Liver (tissue), 3 donors: Measurements from ENCODE around the gene PXMP4.

Experiments used
- GABPA ChIP-seq, 2 donors: IDR thresholded peaks in 1 of 2; conservative IDR thresholded peaks in 1 of 2; 2 replicates each; pipeline ENCODE4 v1.6.1; 2016; ENCODE audit warnings: antibody characterized with exemption in 2 of 2, mild to moderate bottlenecking in 1 of 2, moderate library complexity in 1 of 2
- TF ChIP-seq, protein P1 (sequence below): fragments of 150-350 bp; IDR thresholded peaks from 2 replicates; pipeline ENCODE4 v1.5.1; 2017; ENCODE audit warnings: improper control_type of control experiment, low read depth, low read length; ENCODE audit not compliant: missing input control
- TF ChIP-seq, protein P2 (sequence below): IDR thresholded peaks from 2 replicates; pipeline ENCODE4 v1.6.1; 2016; ENCODE audit warnings: antibody characterized with exemption
- donor health status: healthy.
- donor health status: healthy.

DNA sequence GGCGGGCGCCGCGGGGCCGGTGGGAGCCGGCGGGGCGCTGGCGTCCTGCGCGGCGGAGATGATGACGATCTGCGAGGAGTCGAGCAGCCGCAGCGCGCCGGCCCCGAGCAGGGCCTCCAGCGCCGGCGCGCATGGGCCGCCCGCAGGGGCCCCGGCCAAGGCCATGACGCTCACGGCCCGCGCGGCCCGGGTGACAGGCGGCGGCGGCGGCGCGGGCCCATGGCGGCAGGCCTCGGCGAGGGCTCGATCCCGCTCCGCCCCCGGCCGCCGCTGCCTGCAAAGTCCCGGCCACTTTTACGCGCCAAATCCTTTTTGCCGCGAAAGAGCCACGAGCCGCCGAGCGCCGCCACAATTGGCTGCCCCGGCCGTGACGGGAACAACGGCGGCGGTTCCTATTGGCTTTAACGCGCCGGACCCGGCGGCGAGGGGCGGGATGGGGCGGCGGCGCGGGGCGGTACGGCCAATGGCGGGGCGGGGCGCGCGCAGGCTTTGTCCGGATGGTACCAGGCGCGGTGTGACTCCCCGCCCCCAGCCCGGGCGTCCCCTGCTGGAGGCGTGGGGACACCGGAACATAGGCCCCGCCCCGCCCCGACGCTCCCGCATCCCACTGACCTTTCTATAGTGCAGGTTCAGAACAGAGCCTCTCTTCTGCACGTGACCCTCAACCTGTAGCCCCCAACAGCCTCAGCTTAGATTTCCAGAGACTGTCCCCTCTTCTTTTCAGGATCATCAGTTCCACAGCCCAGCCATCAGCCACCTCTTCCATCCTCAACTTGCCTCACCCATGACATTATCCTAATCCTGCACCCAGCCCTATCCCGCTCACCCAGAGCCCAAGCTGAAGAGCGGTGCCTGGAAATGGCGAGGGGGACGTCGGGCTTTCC is 33.8 kb downstream of the PXMP4 start, which contains the start of gene E2F1:
- TF ChIP-seq, protein P1, sequence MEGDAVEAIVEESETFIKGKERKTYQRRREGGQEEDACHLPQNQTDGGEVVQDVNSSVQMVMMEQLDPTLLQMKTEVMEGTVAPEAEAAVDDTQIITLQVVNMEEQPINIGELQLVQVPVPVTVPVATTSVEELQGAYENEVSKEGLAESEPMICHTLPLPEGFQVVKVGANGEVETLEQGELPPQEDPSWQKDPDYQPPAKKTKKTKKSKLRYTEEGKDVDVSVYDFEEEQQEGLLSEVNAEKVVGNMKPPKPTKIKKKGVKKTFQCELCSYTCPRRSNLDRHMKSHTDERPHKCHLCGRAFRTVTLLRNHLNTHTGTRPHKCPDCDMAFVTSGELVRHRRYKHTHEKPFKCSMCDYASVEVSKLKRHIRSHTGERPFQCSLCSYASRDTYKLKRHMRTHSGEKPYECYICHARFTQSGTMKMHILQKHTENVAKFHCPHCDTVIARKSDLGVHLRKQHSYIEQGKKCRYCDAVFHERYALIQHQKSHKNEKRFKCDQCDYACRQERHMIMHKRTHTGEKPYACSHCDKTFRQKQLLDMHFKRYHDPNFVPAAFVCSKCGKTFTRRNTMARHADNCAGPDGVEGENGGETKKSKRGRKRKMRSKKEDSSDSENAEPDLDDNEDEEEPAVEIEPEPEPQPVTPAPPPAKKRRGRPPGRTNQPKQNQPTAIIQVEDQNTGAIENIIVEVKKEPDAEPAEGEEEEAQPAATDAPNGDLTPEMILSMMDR, result peak; percentile 31
- TF ChIP-seq GABPA (IDR thresholded peaks at IDR 0.05 in 1 of 2, conservative IDR thresholded peaks at IDR 0.05 in 1 of 2), result no peak
- TF ChIP-seq, protein P2, sequence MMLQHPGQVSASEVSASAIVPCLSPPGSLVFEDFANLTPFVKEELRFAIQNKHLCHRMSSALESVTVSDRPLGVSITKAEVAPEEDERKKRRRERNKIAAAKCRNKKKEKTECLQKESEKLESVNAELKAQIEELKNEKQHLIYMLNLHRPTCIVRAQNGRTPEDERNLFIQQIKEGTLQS, result no peak
